NCI-H2227 treated with DMSO at 0.1 percent for 48 hours (cell line): ENCODE data around the gene SLC30A5.
"Not testable (repeated sequence)": the region's sequence is repeated elsewhere in the genome, so short reads cannot be mapped to it uniquely, and the experiment has no call there.

ENCODE experiments used
- DNase-seq: peaks from one replicate; lab custom pipeline; 2025; lab: John Stamatoyannopoulos, UW

The SLC30A5 gene

DNA sequence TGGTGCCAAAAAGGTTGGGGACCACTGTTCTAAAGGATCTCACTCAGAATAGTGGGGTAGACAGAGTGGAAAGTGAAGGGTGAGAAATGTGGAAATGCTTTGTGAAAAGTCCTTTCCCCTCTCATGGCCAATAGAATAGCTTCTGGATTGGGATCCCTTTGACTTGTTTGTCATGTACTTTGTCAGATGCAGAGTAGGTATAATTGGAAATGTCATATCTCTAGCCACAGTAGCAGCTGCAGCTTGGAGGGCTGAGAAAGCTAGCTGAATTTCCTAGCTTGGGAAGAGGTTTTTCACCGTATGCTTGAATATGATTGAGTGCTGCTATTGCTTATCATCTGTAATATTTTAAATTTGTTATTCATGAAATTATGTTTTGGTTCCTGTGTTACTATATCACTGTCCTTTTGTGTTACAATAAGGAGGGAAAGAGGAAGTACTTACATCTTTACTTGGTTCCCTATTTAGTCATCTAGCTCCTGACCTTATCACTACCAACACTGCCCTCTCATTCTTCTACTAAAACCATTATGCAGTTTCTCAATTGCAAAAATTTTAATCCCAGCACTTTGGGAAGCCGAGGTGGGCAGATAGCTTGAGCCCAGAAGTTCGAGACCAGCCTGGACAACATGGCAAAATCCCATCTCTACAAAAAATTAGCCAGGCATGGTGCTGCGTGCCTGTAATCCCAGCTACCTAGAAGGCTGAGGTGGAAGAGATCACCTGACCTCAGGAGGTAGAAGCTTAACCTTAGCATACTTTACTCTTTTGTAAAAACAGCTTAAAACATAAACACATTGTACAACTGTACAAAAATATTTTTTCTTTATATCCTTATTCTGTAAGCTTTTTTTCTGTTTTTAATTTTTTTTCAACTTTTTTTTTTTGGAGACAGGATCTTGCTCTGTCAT, 12.4 kb downstream of the SLC30A5 start:
- DNase-seq, result no peak

- DNase-seq, result not testable (repeated sequence)
Observed at GRCh38 chr5:69108367-69108766, 14.6 kb downstream of the SLC30A5 start.

DNA sequence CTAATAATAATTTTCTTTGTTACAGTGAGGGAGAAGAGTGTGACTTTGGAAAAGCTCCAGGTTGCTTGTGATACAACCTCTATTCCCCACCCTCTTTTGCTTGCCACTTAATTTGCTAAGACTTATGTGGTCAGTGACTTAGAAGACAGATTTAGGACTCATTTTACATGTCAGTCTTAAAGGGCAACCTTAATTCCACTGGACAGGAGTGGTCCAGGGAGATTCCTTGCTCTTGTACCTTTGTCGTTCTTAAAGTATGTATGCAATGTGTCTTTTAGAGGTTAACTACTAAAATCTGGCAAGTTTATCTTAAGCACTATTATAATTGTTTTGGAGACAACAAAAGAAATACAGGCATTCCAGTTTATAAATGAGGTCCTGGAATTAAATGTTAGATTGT, 20.0 kb downstream of the SLC30A5 start:
- no peak for DNase-seq

DNA sequence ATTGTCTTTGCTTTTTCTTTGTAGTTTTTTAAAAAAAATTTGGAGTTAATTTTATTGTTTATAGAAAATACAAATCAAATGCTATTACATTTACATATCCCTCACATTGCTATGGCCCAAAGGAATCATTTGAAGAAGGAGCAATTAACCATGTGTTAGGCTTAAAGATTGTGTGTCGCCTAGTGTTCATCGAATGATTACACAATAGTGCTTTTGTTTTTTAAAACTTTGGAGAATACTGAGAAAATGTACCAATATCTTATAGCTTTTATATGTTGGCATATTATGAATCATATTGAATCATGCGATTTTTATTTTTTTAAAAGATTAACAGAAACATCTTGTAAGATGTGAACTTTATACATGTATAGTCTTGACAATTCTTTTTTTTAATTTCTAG, 21.7 kb downstream of the SLC30A5 start:
- DNase-seq, result no peak

- no peak for DNase-seq
Observed at GRCh38 chr5:69129413-69129812, 35.6 kb downstream of the SLC30A5 start.

DNA sequence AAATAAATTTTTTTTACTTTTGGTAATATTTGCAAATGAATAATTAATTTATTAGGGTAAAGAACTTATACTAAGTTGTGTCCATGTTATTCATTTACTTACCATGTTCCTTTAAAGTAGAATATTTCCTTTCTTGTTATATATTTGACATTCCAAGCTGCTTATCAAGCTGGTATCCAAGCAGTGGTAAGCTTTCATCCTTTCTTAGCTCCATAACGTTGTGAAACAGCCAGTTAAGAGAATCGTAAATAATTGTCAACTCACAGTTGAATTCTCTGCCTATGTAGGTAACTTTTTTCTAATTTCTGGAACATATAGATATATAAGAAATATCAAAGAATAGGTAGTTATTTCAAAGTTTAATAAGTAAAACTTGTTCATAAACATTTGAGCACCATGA, 36.4 kb downstream of the SLC30A5 start:
- no peak for DNase-seq

- no peak for DNase-seq
Observed at GRCh38 chr5:69131304-69131703, 37.5 kb downstream of the SLC30A5 start.

GRCh38 chr5:69134126-69134525, 40.3 kb downstream of the SLC30A5 start:
- DNase-seq, result no peak

- no peak for DNase-seq
Observed at GRCh38 chr5:69136293-69136692, 42.5 kb downstream of the SLC30A5 start.

DNA sequence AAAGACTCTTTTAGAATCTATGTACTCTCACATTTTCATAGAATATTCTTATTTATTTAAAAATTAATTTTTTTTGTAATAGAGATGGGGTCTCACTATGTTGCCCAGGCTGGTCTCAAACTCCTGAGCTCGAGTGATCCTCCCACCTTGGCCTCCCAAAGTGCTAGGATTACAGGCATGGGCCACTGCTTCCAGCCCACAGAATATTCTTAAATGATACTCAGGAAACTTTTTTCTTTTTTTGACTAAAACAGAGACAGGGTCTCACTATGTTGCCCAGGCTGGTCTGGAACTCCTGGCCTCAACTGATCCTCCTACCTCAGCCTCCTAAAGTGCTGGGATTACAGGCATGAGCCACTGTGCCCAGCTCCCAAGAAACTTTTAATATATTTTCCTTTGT, 43.4 kb downstream of the SLC30A5 start:
- DNase-seq, result not testable (repeated sequence)

GRCh38 chr5:69137807-69138206, 44.0 kb downstream of the SLC30A5 start:
- no peak for DNase-seq

DNA sequence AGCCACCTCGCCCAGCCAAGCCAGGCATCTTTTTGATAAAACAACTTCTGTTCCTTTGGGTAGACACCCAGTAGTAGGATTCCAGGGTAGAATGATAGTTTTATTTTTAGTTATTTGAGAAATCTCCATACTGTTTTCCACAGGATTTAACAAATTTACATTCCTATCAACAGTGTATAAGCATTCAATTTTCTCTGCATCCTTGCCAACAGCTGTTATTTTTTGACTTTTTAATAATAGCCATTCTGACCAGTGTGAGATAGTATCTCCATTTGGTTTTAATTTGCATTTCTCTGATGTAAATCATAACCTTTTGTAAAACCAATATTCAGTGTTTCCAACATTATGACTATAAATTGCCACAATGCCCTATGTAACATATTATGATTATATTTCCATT, 45.0 kb downstream of the SLC30A5 start:
- no peak for DNase-seq

- DNase-seq, result not testable (repeated sequence)
Observed at GRCh38 chr5:69140239-69140638, 46.4 kb downstream of the SLC30A5 start.

DNA sequence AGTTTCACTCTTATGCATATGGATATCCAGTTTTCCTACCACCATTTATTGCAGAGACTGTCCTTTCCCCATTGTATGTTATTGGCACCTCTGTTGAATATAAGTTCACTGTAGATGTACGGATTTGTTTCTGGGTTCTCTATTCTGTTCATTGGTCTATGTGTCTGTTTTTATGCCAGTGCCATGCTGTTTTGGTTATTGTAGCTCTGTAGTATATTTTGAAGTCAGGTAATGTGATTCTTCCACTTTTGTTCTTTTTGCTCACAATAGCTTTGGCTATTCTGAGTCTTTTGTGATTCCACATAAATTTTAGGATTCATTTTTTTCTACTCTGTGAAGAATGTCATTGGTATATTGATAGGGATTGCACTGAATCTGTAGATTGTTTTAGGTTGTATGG, 47.0 kb downstream of the SLC30A5 start:
- DNase-seq, result no peak

GRCh38 chr5:69148576-69148975, 54.8 kb downstream of the SLC30A5 start:
- not testable (repeated sequence) for DNase-seq

DNA sequence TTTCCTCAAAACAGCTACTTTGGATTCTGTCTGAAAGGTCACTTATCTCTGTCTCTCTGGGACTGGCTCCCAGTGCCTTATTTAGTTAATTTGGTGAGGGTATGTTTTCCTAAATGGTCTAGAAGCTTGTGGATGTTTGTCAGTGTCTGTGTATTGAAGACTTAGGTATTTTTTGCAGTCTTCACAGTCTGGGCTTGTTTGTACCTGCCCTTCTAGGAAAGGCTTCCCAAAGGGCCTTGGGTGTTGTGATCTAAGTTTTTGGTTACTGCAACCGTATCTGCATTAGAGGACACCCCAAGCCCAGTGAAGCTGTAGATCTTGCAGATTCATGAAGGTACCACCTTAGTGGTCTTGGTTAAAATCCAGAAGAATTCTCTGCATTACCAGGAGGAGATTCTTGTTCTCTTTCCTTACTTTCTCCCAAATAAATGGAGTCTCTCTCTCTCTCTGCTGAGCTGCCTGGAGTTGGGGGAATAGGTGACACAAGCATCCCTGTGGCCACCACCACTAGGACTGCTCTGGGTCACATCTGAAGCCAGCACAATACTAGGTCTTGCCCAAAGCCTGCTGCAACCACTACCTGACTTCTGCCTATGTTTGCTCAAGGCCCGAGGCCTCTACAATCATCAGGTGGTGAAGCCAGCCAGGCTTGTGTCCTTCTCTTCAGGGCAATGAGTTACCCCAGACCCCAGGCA, 55.3 kb downstream of the SLC30A5 start:
- DNase-seq, result no peak

DNA sequence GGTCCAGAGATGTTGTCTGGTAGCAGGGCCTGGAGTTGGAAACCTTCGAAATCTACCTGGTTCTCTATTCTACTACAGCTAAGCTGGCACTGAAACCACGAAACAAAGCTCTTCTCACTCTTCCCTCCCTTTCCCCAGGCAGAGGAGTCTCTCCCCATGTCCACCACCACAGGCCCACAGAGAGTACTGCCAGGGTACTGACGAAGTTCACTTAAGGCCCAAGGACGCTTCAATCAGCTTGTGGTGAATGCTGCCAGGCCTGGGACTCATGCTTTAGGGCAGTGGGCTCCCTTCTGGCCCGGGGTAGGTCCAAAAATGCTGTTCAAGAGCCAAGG, 55.8 kb downstream of the SLC30A5 start:
- DNase-seq, result no peak

DNA sequence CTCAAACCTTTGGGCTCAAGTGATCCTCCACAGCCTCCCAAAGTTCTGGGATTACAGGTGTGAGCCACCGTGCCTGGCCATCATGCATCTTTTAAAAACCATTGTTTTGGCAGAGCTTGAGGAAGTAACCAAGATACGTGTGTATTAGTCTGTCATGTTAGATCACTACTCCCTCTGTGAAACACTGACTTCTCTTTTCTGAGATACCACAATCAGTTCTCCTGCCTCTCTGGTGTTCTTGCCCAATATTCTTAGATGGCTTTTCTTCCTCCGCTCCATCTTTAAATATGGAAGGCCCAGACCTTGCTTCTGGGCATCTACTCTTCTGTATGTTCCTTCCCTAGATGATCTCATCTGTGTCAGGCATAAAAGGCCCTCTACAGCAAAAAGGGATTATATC, 58.9 kb downstream of the SLC30A5 start:
- no peak for DNase-seq

DNA sequence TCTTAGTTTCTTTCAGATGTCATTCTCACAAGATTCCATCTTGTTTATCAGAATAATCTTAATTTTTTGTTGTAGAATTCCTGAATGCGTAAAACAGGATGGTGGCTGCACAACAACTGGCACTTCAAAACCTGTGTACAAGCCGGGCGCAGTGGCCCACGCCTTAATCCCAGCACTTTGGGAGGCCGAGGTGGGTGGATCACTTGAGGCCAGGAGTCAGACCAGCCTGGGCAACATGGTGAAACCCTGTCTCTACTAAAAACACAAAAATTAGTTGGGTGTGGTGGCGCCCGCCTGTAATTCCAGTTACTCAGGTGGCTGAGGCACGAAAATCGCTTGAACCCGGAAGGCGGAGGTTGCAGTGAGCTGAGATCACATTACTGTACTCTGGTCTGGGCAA, 62.6 kb downstream of the SLC30A5 start:
- DNase-seq, result no peak

- no peak for DNase-seq
Observed at GRCh38 chr5:69158039-69158438, 64.2 kb downstream of the SLC30A5 start.

DNA sequence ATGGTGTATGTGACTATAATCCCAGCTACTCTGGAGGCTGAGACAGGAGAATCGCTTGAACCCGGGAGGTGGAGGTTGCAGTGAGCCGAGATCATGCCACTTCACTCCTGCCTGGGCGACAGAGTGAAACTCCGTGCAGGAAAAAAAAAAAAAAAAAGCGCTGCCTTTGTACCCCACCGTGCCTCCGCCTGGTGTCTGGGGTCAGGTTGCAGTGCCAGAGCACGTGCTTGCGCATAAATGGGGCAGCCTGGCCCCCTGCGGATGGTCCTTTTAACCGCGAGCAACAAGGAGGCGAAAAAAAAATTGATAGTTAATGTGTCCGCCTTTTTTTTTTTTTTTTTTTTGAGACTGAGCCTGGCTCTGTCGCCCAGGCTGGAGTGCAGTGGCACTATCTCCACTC, 66.8 kb downstream of the SLC30A5 start:
- no peak for DNase-seq

GRCh38 chr5:69166686-69167492, 73.1 kb downstream of the SLC30A5 start, which contains the start of gene CCNB1:
CCNB1 (plus strand) TSS chr5:69167150; CDS start chr5:69167263, 113 bp downstream.
- peak; percentile 95 for DNase-seq

- DNase-seq, result no peak
Observed at GRCh38 chr5:69167493-69167855, 73.7 kb downstream of the SLC30A5 start.
